DOHH2 (cell line): ENCODE data around the gene TMEM167A.

Experiments used
- H3F3A ChIP-seq: fragments of 200-600 bp; sonication (generic), shearing (Covaris generic); 2 replicates; pipeline ENCODE4 v1.6.0; 2016; ENCODE audit warnings: antibody characterized with exemption, mild to moderate bottlenecking; ENCODE audit not compliant: control insufficient read depth, insufficient read depth
- H3K27ac ChIP-seq: fragments of 200-600 bp; sonication (generic); 2 replicates; pipeline ENCODE4 v1.5.1; 2014; ENCODE audit warnings: low read depth, mild to moderate bottlenecking, low read length, moderate library complexity
- H3K27me3 ChIP-seq: fragments of 200-600 bp; sonication (generic); 2 replicates; pipeline ENCODE4 v1.6.1; 2014; ENCODE audit warnings: mild to moderate bottlenecking, low read length, mixed read lengths; ENCODE audit not compliant: control insufficient read depth
- H3K36me3 ChIP-seq: fragments of 200-600 bp; sonication (generic); 2 replicates; pipeline ENCODE4 v1.6.1; 2014; ENCODE audit warnings: mild to moderate bottlenecking, low read length, moderate library complexity, mixed read lengths; ENCODE audit not compliant: control insufficient read depth
- H3K4me1 ChIP-seq: fragments of 200-600 bp; sonication (generic); 2 replicates; pipeline ENCODE4 v1.6.1; 2014; ENCODE audit warnings: mild to moderate bottlenecking, low read length, mixed read lengths; ENCODE audit not compliant: control insufficient read depth
- H3K4me2 ChIP-seq: fragments of 200-600 bp; sonication (generic); 2 replicates; pipeline ENCODE4 v1.6.0; 2014; ENCODE audit warnings: mild to moderate bottlenecking, low read length, moderate library complexity
- H3K4me3 ChIP-seq: fragments of 200-600 bp; sonication (generic); 2 replicates; pipeline ENCODE4 v1.5.1; 2014; ENCODE audit warnings: mild to moderate bottlenecking, low read length, mixed read lengths
- H3K79me2 ChIP-seq: fragments of 200-600 bp; sonication (generic); 2 replicates; pipeline ENCODE4 v1.6.1; 2014; ENCODE audit warnings: mild to moderate bottlenecking, low read length, mixed read lengths; ENCODE audit not compliant: control insufficient read depth
- H3K9me2 ChIP-seq: fragments of 200-600 bp; sonication (generic); replicated peaks from 2 replicates; pipeline ENCODE4 v1.6.1; 2014; ENCODE audit warnings: mild to moderate bottlenecking, low read length, mixed read lengths; ENCODE audit not compliant: control insufficient read depth
- H3K9me3 ChIP-seq: fragments of 200-600 bp; sonication (generic); 2 replicates; pipeline ENCODE4 v1.6.1; 2014; ENCODE audit warnings: antibody characterized with exemption, low read length, mixed read lengths; ENCODE audit not compliant: control insufficient read depth, insufficient read depth
- H4K20me1 ChIP-seq: fragments of 200-600 bp; sonication (generic); 2 replicates; pipeline ENCODE4 v1.6.0; 2014; ENCODE audit warnings: low read depth, mild to moderate bottlenecking, antibody characterized with exemption, low read length, moderate library complexity; ENCODE audit not compliant: control insufficient read depth, insufficient read depth
- EZH2phosphoT487 ChIP-seq: fragments of 200-600 bp; sonication (generic); IDR thresholded peaks from 2 replicates; pipeline ENCODE4 v1.6.1; 2017; ENCODE audit warnings: borderline replicate concordance, mild to moderate bottlenecking, antibody characterized with exemption, low read length, moderate library complexity, mixed read lengths
- TF ChIP-seq, protein P1 (sequence below): fragments of 200-600 bp; sonication (generic); IDR thresholded peaks from one replicate; pipeline ENCODE4 v1.5.1; 2014; ENCODE audit warnings: antibody characterized with exemption, mild to moderate bottlenecking, low read depth, low read length; ENCODE audit not compliant: poor library complexity, severe bottlenecking

TMEM167A gene

DNA sequence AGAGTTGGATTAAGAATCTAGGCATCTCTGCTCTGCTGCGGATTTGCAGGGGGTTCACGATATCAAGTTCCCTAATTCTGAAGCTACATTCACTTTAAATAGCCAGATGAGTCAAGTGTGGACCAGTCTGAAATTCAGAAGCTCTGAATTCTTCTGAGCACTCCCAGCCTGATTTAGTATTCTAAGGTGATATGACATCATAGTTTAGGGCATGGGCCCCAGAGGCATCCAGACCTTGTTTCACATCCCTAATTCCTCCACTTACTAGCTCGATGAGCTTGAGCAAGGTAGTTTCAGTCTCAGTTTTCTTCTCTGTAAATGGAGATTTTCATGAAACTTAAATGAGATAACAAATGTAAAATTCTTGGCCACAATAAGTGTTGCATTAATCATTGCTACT is 65.2 kb downstream of the TMEM167A start:
- H3K27me3 ChIP-seq: no peaks in the 10 kb centered on the region
- TF ChIP-seq EZH2phosphoT487: no peak
- TF ChIP-seq, protein P1, sequence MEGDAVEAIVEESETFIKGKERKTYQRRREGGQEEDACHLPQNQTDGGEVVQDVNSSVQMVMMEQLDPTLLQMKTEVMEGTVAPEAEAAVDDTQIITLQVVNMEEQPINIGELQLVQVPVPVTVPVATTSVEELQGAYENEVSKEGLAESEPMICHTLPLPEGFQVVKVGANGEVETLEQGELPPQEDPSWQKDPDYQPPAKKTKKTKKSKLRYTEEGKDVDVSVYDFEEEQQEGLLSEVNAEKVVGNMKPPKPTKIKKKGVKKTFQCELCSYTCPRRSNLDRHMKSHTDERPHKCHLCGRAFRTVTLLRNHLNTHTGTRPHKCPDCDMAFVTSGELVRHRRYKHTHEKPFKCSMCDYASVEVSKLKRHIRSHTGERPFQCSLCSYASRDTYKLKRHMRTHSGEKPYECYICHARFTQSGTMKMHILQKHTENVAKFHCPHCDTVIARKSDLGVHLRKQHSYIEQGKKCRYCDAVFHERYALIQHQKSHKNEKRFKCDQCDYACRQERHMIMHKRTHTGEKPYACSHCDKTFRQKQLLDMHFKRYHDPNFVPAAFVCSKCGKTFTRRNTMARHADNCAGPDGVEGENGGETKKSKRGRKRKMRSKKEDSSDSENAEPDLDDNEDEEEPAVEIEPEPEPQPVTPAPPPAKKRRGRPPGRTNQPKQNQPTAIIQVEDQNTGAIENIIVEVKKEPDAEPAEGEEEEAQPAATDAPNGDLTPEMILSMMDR: no peak
- no peaks in the 10 kb centered on the region for H3K36me3 ChIP-seq
- no peaks in the 10 kb centered on the region for H3K9me2 ChIP-seq
- no peak overlapping the region for H3K4me3 ChIP-seq
- no peaks in the 10 kb centered on the region for H4K20me1 ChIP-seq
- H3F3A ChIP-seq: no peaks in the 10 kb centered on the region
- no peak overlapping the region for H3K27ac ChIP-seq
- no peaks in the 10 kb centered on the region for H3K9me3 ChIP-seq
- H3K79me2 ChIP-seq: no peaks in the 10 kb centered on the region
- H3K4me1 ChIP-seq: peaks cover 9% of the 10 kb centered on the region
- H3K4me2 ChIP-seq: peak overlapping the region; percentile 12; the same call in 1 of the 2 replicates

DNA sequence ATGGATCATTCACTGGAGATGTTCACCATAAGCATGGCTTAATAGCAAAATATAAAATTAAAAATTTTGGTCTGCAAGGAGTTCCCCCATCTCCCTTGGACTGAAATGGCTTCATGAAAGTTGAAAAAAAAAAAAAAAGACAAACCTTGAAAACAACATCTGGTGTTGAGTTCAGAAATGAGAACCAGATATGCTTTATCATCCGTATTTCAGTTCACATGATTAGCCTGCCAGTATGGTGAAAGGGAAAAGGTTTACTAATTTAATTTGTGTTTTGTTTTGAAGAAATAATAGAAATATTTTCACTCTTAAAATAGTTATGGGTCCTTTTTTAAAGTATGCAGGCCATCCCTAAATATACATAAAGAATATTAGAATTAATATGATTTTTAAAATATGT is 67.8 kb downstream of the TMEM167A start:
- Histone ChIP-seq H3F3A (no peaks in the 10 kb centered on the region), H3K27ac (no peak overlapping the region), H3K9me2 (no peaks in the 10 kb centered on the region), H3K9me3 (no peaks in the 10 kb centered on the region), H3K79me2 (no peaks in the 10 kb centered on the region), H3K36me3 (no peaks in the 10 kb centered on the region), H3K4me2 (no peak overlapping the region), H3K4me1 (peaks cover 9% of the 10 kb centered on the region), H4K20me1 (no peaks in the 10 kb centered on the region), H3K4me3 (no peak overlapping the region), H3K27me3 (no peaks in the 10 kb centered on the region)
- TF ChIP-seq EZH2phosphoT487: no peak
- TF ChIP-seq, protein P1: no peak

DNA sequence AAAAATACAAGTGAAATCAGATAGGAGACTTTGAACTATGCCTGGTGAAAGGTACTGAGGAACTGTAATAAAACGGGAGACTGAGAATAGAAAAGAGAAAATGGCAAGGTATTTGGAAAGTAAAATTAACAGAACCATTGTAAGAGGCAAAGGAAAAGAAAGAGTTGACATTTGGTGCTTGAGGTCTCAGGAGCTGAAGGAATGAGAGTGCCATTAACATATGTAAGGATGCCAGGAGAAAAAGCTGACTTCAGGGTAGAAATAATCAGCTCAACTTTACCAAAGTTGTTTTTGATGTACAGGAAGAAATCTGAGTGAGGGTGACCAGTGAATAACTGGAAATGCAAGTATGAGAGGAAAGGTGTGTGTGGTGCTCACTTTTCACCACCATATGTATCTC is 69.4 kb downstream of the TMEM167A start:
- peaks cover 9% of the 10 kb centered on the region for H3K4me1 ChIP-seq
- no peaks in the 10 kb centered on the region for H3K9me2 ChIP-seq
- no peak overlapping the region for H3K27ac ChIP-seq
- no peaks in the 10 kb centered on the region for H4K20me1 ChIP-seq
- H3K4me3 ChIP-seq: no peak overlapping the region
- H3K4me2 ChIP-seq: no peak overlapping the region
- no peaks in the 10 kb centered on the region for H3K9me3 ChIP-seq
- TF ChIP-seq, protein P1: no peak
- no peak for TF ChIP-seq EZH2phosphoT487
- H3K27me3 ChIP-seq: no peaks in the 10 kb centered on the region
- no peaks in the 10 kb centered on the region for H3K36me3 ChIP-seq
- no peaks in the 10 kb centered on the region for H3F3A ChIP-seq
- no peaks in the 10 kb centered on the region for H3K79me2 ChIP-seq

DNA sequence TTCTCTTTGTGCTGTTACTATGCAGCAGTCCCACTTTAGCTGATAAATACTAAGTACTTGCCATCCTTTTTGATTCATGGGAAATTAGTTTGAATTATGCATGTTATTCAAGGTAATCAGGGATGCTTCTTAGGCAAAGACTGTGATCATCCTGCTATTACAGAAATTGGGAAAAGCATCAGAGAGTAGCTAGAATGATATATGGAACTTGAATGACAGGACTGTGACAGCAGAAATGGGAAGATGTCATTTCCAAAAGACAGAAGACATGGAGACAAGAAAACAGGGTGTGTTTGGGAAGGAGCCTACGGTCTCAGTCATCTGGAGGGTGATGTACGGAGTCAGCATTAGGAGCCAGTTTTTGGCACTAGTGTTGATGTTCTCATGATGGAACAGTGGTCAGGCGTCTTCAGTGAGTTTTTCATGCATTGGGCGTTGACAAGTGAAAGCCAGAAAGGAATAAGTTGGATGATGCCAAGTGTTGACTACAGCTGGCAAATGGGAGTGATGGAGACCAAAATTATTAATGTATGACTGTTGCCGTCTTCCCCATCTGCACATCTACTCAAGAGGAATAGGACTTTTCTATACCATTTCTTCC is 70.4 kb downstream of the TMEM167A start:
- H3K79me2 ChIP-seq: no peaks in the 10 kb centered on the region
- H3K4me1 ChIP-seq: peaks cover 2% of the 10 kb centered on the region
- no peak overlapping the region for H3K27ac ChIP-seq
- TF ChIP-seq, protein P1: no peak
- TF ChIP-seq EZH2phosphoT487: no peak
- H3K9me3 ChIP-seq: no peaks in the 10 kb centered on the region
- H3K36me3 ChIP-seq: no peaks in the 10 kb centered on the region
- no peaks in the 10 kb centered on the region for H3F3A ChIP-seq
- no peaks in the 10 kb centered on the region for H4K20me1 ChIP-seq
- no peaks in the 10 kb centered on the region for H3K27me3 ChIP-seq
- H3K4me3 ChIP-seq: no peak overlapping the region
- H3K9me2 ChIP-seq: no peaks in the 10 kb centered on the region
- H3K4me2 ChIP-seq: no peak overlapping the region
